DND-41 (cell line): ENCODE measurements around the gene GADD45G.

Experiments used
- CTCF ChIP-seq: IDR thresholded peaks from 2 replicates; pipeline ENCODE4 v1.5.1; 2012; ENCODE audit warnings: borderline replicate concordance, low read length, moderate library complexity, mild to moderate bottlenecking; ENCODE audit not compliant: poor library complexity, severe bottlenecking; ENCODE audit errors: extremely low read depth
- EZH2 ChIP-seq: IDR thresholded peaks from 3 replicates; pipeline ENCODE4 v1.6.1; 2012; ENCODE audit warnings: borderline replicate concordance, low read depth, mild to moderate bottlenecking, moderate library complexity, low read length, inconsistent platforms; ENCODE audit not compliant: severe bottlenecking

- no peak for TF ChIP-seq CTCF
- TF ChIP-seq EZH2 = no peak
These were observed 33.0 kb downstream of the GADD45G start for GRCh38 chr9:89637787-89638186.
